C4-2B (cell line): ENCODE data around the gene FOXJ3.
"Not testable (repeated sequence)": the region's sequence is repeated elsewhere in the genome, so short reads cannot be mapped to it uniquely, and the experiment has no call there.

ENCODE experiments used
- H3K27ac ChIP-seq: fragments of 450-650 bp; 2 replicates; pipeline ENCODE4 v1.5.1; 2017
- CTCF ChIP-seq: fragments of 450-650 bp; conservative IDR thresholded peaks from 2 replicates; pipeline ENCODE4 v1.5.1; 2017; ENCODE audit warnings: mild to moderate bottlenecking
- ZFX ChIP-seq: fragments of 450-650 bp; IDR thresholded peaks from 2 replicates; pipeline ENCODE4 v1.6.1; 2017

The FOXJ3 gene

GRCh38 chr1:42221952-42222606 is 113.0 kb downstream of the FOXJ3 start:
- TF ChIP-seq CTCF (no peak), ZFX (no peak)
- no peak overlapping the region for H3K27ac ChIP-seq

- TF ChIP-seq CTCF (no peak), ZFX (no peak)
- H3K27ac ChIP-seq: no peak overlapping the region
Measured at GRCh38 chr1:42221456-42221855, 113.6 kb downstream of the FOXJ3 start.

- TF ChIP-seq ZFX (no peak), CTCF (no peak)
- H3K27ac ChIP-seq: no peak overlapping the region
Measured at GRCh38 chr1:42219627-42220026, 115.4 kb downstream of the FOXJ3 start.

GRCh38 chr1:42214447-42214871 is 120.6 kb downstream of the FOXJ3 start:
- peak overlapping the region; percentile 26; the same call in 1 of the 2 replicates for H3K27ac ChIP-seq
- no peak for TF ChIP-seq ZFX
- TF ChIP-seq CTCF: no peak

GRCh38 chr1:42211224-42211623 is 123.8 kb downstream of the FOXJ3 start:
- TF ChIP-seq CTCF (no peak), ZFX (no peak)
- no peak overlapping the region for H3K27ac ChIP-seq

GRCh38 chr1:42210421-42211133 is 124.5 kb downstream of the FOXJ3 start:
- no peak for TF ChIP-seq CTCF
- no peak for TF ChIP-seq ZFX
- no peak overlapping the region for H3K27ac ChIP-seq

- TF ChIP-seq ZFX (no peak), CTCF (no peak)
- H3K27ac ChIP-seq: no peak overlapping the region
Measured at GRCh38 chr1:42209526-42210251, 125.3 kb downstream of the FOXJ3 start.

- H3K27ac ChIP-seq: not testable (repeated sequence)
Measured at GRCh38 chr1:42206930-42207329, 128.1 kb downstream of the FOXJ3 start.
